H1 (cell line): ENCODE results near the gene LDLRAD3. TPM values are rescaled to one million over a fixed set of nuclear protein-coding genes. Genes with fewer than 3 reads are reported as not detected.

ENCODE experiments used
- CTCF ChIA-PET: fragments of 300-600 bp; sonication (Branson Sonifier 250); formaldehyde crosslinking; loops from one replicate; lab custom pipeline; 2021; ENCODE audit not compliant: partially characterized antibody; lab: Charles Lee
- POLR2A ChIA-PET: fragments of 300-600 bp; sonication (Branson Sonifier 250); formaldehyde crosslinking; loops from one replicate; lab custom pipeline; 2021; ENCODE audit warnings: inconsistent platforms; ENCODE audit not compliant: partially characterized antibody; lab: Charles Lee
- DNase-seq, 2 experiments: peaks; one replicate each; pipeline versions ENCODE4 v3.0.0 to v3.0.0-alpha.2; 2010 to 2022; ENCODE audit warnings: low spot score in 2 of 2, low read depth in 1 of 2, mixed read lengths in 1 of 2
- FAIRE-seq: peaks from 2 replicates; lab custom pipeline; 2011; peaks lifted over from hg19 to GRCh38; lab: Jason Lieb, UNC
- H2AFZ ChIP-seq: 2 replicates; pipeline ENCODE4 v1.8.1; 2012; ENCODE audit warnings: low read length, inconsistent platforms
- H2AK5ac ChIP-seq: 2 replicates; pipeline ENCODE4 v1.6.1; 2013; ENCODE audit warnings: low read depth, low read length
- H2BK120ac ChIP-seq: replicated peaks from 2 replicates; pipeline ENCODE3; 2013; ENCODE audit warnings: low read depth, low read length, inconsistent platforms
- H2BK12ac ChIP-seq: 2 replicates; pipeline ENCODE4 v1.6.1; 2013; ENCODE audit warnings: low read depth, low read length
- H2BK15ac ChIP-seq: 2 replicates; pipeline ENCODE4 v1.6.1; 2013; ENCODE audit warnings: low read length
- H2BK20ac ChIP-seq: 2 replicates; pipeline ENCODE4 v1.6.1; 2013; ENCODE audit warnings: low read length
- H2BK5ac ChIP-seq: 2 replicates; pipeline ENCODE4 v1.6.1; 2013; ENCODE audit warnings: low read depth, low read length
- H3K14ac ChIP-seq: 2 replicates; pipeline ENCODE4 v1.6.1; 2013; ENCODE audit warnings: inconsistent platforms; ENCODE audit not compliant: insufficient read length
- H3K18ac ChIP-seq: 2 replicates; pipeline ENCODE4 v1.6.1; 2013; ENCODE audit warnings: low read length; ENCODE audit errors: extremely low read depth
- H3K23ac ChIP-seq: 2 replicates; pipeline ENCODE4 v1.6.1; 2013; ENCODE audit warnings: inconsistent platforms; ENCODE audit not compliant: insufficient read length
- H3K23me2 ChIP-seq: 2 replicates; pipeline ENCODE4 v1.6.1; 2013; ENCODE audit warnings: low read depth, low read length
- H3K27ac ChIP-seq: 2 replicates; pipeline ENCODE4 v1.6.1; 2011; ENCODE audit warnings: low read depth, low read length, inconsistent platforms
- H3K27me3 ChIP-seq, 4 experiments: replicated peaks in 1 of 4; 1 replicate in 1 of 4; 2 replicates in 3 of 4; pipeline versions ENCODE4 v1.6.1 to v1.8.1; 2011 to 2013; ENCODE audit warnings: low read length in 3 of 4, mild to moderate bottlenecking in 3 of 4, inconsistent platforms in 2 of 4, mixed read lengths in 2 of 4, moderate library complexity in 1 of 4; ENCODE audit not compliant: control insufficient read depth in 3 of 4, insufficient read depth in 3 of 4; ENCODE audit errors: extremely low read depth in 1 of 4
- H3K36me3 ChIP-seq, 4 experiments: 2 replicates each; pipeline versions ENCODE4 v1.6.1 to v1.8.1; 2011 to 2013; ENCODE audit warnings: mild to moderate bottlenecking in 4 of 4, low read length in 3 of 4, moderate library complexity in 2 of 4, control low read depth in 1 of 4, inconsistent platforms in 1 of 4; ENCODE audit not compliant: insufficient read depth in 4 of 4, control insufficient read depth in 2 of 4
- H3K4ac ChIP-seq: replicated peaks from 2 replicates; pipeline ENCODE3; 2013; ENCODE audit warnings: low read length, low read depth, mixed read lengths, inconsistent platforms; ENCODE audit not compliant: insufficient read length
- H3K4me1 ChIP-seq, 4 experiments: replicated peaks in 1 of 4; 1 replicate in 1 of 4; 2 replicates in 3 of 4; pipeline versions ENCODE4 v1.6.1 to v1.8.1; 2011 to 2013; ENCODE audit warnings: low read length in 3 of 4, inconsistent platforms in 2 of 4, mixed read lengths in 1 of 4; ENCODE audit not compliant: insufficient read depth in 4 of 4, control insufficient read depth in 3 of 4
- H3K4me2 ChIP-seq, 2 experiments: 2 replicates each; pipeline versions ENCODE4 v1.6.1 to v1.8.1; 2011 to 2013; ENCODE audit warnings: low read depth in 2 of 2, low read length in 2 of 2, control low read depth in 1 of 2, inconsistent platforms in 1 of 2, mild to moderate bottlenecking in 1 of 2; ENCODE audit not compliant: insufficient read depth in 1 of 2
- H3K4me3 ChIP-seq, 4 experiments: fragments of 200-600, 300-600 bp in 1 of 4; sonication (generic), shearing (Covaris generic), sonication (Bioruptor Twin) in 1 of 4; 2 replicates each; pipeline versions ENCODE4 v1.5.1 to v1.8.1; 2011 to 2016; ENCODE audit warnings: low read length in 4 of 4, low read depth in 3 of 4, control low read depth in 2 of 4, inconsistent platforms in 2 of 4, mild to moderate bottlenecking in 2 of 4, mixed read lengths in 1 of 4, moderate library complexity in 1 of 4; ENCODE audit not compliant: insufficient read depth in 2 of 4; ENCODE audit errors: extremely low read depth in 1 of 4
- H3K56ac ChIP-seq: replicated peaks from 2 replicates; pipeline ENCODE3; 2013; ENCODE audit warnings: low read depth, mild to moderate bottlenecking, mixed read lengths, low read length, inconsistent platforms; ENCODE audit not compliant: insufficient read length
- H3K79me1 ChIP-seq: 2 replicates; pipeline ENCODE4 v1.6.1; 2013; ENCODE audit warnings: low read depth, low read length, control low read depth
- H3K79me2 ChIP-seq, 2 experiments: 2 replicates each; pipeline versions ENCODE4 v1.6.1 to v1.8.1; 2012 to 2013; ENCODE audit warnings: low read length in 2 of 2, mild to moderate bottlenecking in 2 of 2, inconsistent platforms in 1 of 2; ENCODE audit not compliant: insufficient read depth in 2 of 2, control insufficient read depth in 1 of 2
- H3K9ac ChIP-seq, 4 experiments: replicated peaks in 1 of 4; 1 replicate in 1 of 4; 2 replicates in 3 of 4; pipeline versions ENCODE4 v1.6.1 to v1.8.1; 2011 to 2013; ENCODE audit warnings: low read depth in 3 of 4, low read length in 3 of 4, control low read depth in 2 of 4, mild to moderate bottlenecking in 2 of 4, moderate library complexity in 2 of 4, inconsistent platforms in 1 of 4; ENCODE audit errors: extremely low read depth in 1 of 4
- H3K9me3 ChIP-seq, 2 experiments: 2 replicates each; pipeline versions ENCODE4 v1.6.1 to v1.8.1; 2012 to 2013; ENCODE audit warnings: mild to moderate bottlenecking in 2 of 2, moderate library complexity in 2 of 2, control low read depth in 1 of 2, inconsistent platforms in 1 of 2, low read depth in 1 of 2, low read length in 1 of 2, mixed read lengths in 1 of 2; ENCODE audit not compliant: insufficient read depth in 2 of 2
- H4K20me1 ChIP-seq, 2 experiments: replicated peaks in 1 of 2; 2 replicates each; pipeline versions ENCODE3 to v1.8.1; 2011 to 2013; ENCODE audit warnings: inconsistent platforms in 2 of 2, low read length in 2 of 2, mild to moderate bottlenecking in 1 of 2; ENCODE audit not compliant: insufficient read depth in 2 of 2, control insufficient read depth in 1 of 2
- H4K5ac ChIP-seq: 2 replicates; pipeline ENCODE4 v1.6.1; 2013; ENCODE audit warnings: low read length, low read depth, mixed read lengths, inconsistent platforms; ENCODE audit not compliant: insufficient read length
- H4K8ac ChIP-seq: 2 replicates; pipeline ENCODE4 v1.8.0; 2013; ENCODE audit warnings: mild to moderate bottlenecking, moderate library complexity, low read length, inconsistent platforms; ENCODE audit not compliant: insufficient read depth; ENCODE audit errors: extremely low read depth
- H4K91ac ChIP-seq: replicated peaks from 2 replicates; pipeline ENCODE3; 2013; ENCODE audit warnings: low read length, mixed read lengths, inconsistent platforms; ENCODE audit not compliant: insufficient read length
- BACH1 ChIP-seq: IDR thresholded peaks from 2 replicates; pipeline ENCODE4 v1.6.1; 2012; ENCODE audit warnings: low read length, improper control_type of control experiment
- EZH2 ChIP-seq: fragments of 200-600 bp; sonication (generic); IDR thresholded peaks from 2 replicates; pipeline ENCODE4 v1.7.1; 2012; ENCODE audit warnings: low read depth, mild to moderate bottlenecking, moderate library complexity, low read length, inconsistent platforms; ENCODE audit not compliant: severe bottlenecking
- KDM4A ChIP-seq: IDR thresholded peaks from one replicate; pipeline ENCODE4 v1.7.1; 2012; ENCODE audit warnings: low read depth, mild to moderate bottlenecking, moderate library complexity, low read length, inconsistent platforms; ENCODE audit not compliant: severe bottlenecking
- RBBP5 ChIP-seq: IDR thresholded peaks from 2 replicates; pipeline ENCODE4 v1.7.1; 2012; ENCODE audit warnings: low read depth, mild to moderate bottlenecking, inconsistent platforms, low read length, moderate library complexity, borderline replicate concordance
- RNF2 ChIP-seq: fragments of 200-900, 300-1000 bp; sonication (generic); IDR thresholded peaks from 2 replicates; pipeline ENCODE4 v1.7.1; 2016; ENCODE audit warnings: borderline replicate concordance, low read depth, mild to moderate bottlenecking, antibody characterized with exemption, low read length; ENCODE audit not compliant: poor library complexity, severe bottlenecking; ENCODE audit errors: missing control alignments
- SP2 ChIP-seq: IDR thresholded peaks from 2 replicates; pipeline ENCODE4 v1.6.1; 2012; ENCODE audit warnings: mild to moderate bottlenecking, low read length, inconsistent platforms
- SUZ12 ChIP-seq: fragments of 200-600 bp; sonication (generic); IDR thresholded peaks from 2 replicates; pipeline ENCODE4 v1.6.1; 2012; ENCODE audit warnings: mild to moderate bottlenecking, inconsistent platforms, low read length, moderate library complexity, mixed read lengths
- ZNF274 ChIP-seq: IDR thresholded peaks from 2 replicates; pipeline ENCODE4 v1.7.0; 2012; ENCODE audit warnings: low read length, borderline replicate concordance; ENCODE audit errors: extremely low read depth
- WGBS, 2 experiments: shearing (Covaris generic) in 1 of 2; methylation state at CpG; one replicate each; pipeline versions ENCODE4 v1.1.6 to v1.1.7; 2013 to 2015; ENCODE audit warnings: low lambda C conversion rate in 2 of 2, mixed read lengths in 2 of 2, inconsistent platforms in 1 of 2, low coverage in 1 of 2, missing lambda C conversion rate in 1 of 2; ENCODE audit not compliant: insufficient replicate concordance in 2 of 2, insufficient coverage in 1 of 2, insufficient read length in 1 of 2; ENCODE audit errors: extremely low coverage in 1 of 2, missing lambda C conversion rate in 1 of 2; 5-methylcytosine and 5-hydroxymethylcytosine counted together
- polyA plus RNA-seq, 7 experiments: library from polyadenylated mRNA; depleted of rRNA in 3 of 7; stranded (reverse) in 5 of 7; unstranded in 2 of 7; fragments of >200 nt in 5 of 7; fragments of 200-250 nt in 2 of 7; gene quantifications; 1 replicate in 5 of 7; 2 replicates in 1 of 7; 4 replicates in 1 of 7; pipeline versions ENCODE4 v1.2.1 to v1.2.3, GENCODE V29; 2011 to 2013; ENCODE audit warnings: missing spikeins in 2 of 7, mixed read lengths in 2 of 7
- total RNA-seq: library from RNA; stranded (reverse); fragmentation: NEBNext Ultra II Directional; extraction: Animal tissue kit (Norgen Biotek cat#: 25700); gene quantifications from 2 replicates; pipeline ENCODE4 v1.2.1, GENCODE V29; 2021
- TF ChIP-seq, protein P1 (sequence below): IDR thresholded peaks from 2 replicates; pipeline ENCODE4 v1.6.1; 2011; ENCODE audit warnings: low read length, improper control_type of control experiment

LDLRAD3 gene
- total and polyA plus RNA-seq, 2 of the 8 experiments (the other 6 are each of a cell fraction or from before 2014, with no cell fraction given), result 18.6 to 22.8 TPM

DNA sequence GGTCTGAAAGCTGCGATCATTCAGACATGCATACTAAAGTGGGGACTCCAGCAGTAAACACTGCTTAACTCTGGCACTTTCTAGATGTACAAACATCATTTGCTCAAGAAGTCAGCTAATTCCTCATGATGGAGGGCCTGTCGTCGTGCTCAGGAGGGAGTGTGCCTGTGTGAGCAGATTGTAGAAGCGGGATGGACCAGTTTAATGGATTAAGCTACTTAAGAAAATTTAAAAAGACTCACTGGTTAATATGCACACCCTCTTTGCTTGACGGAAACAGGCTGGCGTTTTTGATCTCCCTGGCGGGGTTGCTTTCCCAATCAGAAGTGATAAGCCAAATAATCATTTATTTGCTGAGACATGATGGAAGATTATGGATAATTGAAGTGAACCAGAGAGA, 79.0 kb downstream of the LDLRAD3 start:
- H4K20me1 ChIP-seq, result peaks cover 0 to 2% of the 10 kb centered on the region in 2 experiments
- CTCF ChIA-PET, result interaction anchor here (0.9 to 3.8 kb wide), 9 partner anchors 9 to 201 kb away, joined by 3 to 17 read pairs (median 7); no protein-coding TSS in a partner anchor
- TF ChIP-seq ZNF274 (no peak), RBBP5 (no peak), RNF2 (no peak), SUZ12 (no peak), EZH2 (no peak), KDM4A (no peak), BACH1 (no peak), SP2 (no peak)
- TF ChIP-seq, protein P1, sequence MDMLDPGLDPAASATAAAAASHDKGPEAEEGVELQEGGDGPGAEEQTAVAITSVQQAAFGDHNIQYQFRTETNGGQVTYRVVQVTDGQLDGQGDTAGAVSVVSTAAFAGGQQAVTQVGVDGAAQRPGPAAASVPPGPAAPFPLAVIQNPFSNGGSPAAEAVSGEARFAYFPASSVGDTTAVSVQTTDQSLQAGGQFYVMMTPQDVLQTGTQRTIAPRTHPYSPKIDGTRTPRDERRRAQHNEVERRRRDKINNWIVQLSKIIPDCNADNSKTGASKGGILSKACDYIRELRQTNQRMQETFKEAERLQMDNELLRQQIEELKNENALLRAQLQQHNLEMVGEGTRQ, result no peak

More for the DNA sequence above, 79.0 kb downstream of the LDLRAD3 start:
- Histone ChIP-seq H2BK20ac (no peak overlapping the region), H3K4me1 (peaks cover 3 to 13% (median 9%) of the 10 kb centered on the region in 4 experiments), H2BK15ac (no peak overlapping the region), H3K27me3 (no peaks in the 10 kb centered on the region), H3K18ac (no peak overlapping the region), H3K9ac (no peak overlapping the region), H3K36me3 (no peaks in the 10 kb centered on the region), H3K79me1 (peaks cover 5% of the 10 kb centered on the region; the same call in 1 of the 2 replicates), H3K56ac (no peak overlapping the region), H3K27ac (no peak overlapping the region), H3K9me3 (no peaks in the 10 kb centered on the region), H2BK5ac (no peak overlapping the region), H3K4ac (no peak overlapping the region), H4K91ac (no peak overlapping the region), H3K14ac (no peak overlapping the region), H3K4me2 (no peak overlapping the region), H3K23me2 (no peaks in the 10 kb centered on the region; the same call in 1 of the 2 replicates), H2AK5ac (no peak overlapping the region), H3K4me3 (no peak overlapping the region), H3K23ac (no peak overlapping the region), H2BK12ac (no peak overlapping the region), H4K8ac (no peak overlapping the region), H4K5ac (no peak overlapping the region), H3K79me2 (peaks cover 0 to 62% of the 10 kb centered on the region in 2 experiments; a peak in 3 of 4 replicates), H2AFZ (no peak overlapping the region), H2BK120ac (no peak overlapping the region)
- POLR2A ChIA-PET, result interaction anchor here (0.9 to 1.1 kb wide), 3 partner anchors 9 to 13 kb away, joined by 3 read pairs; no protein-coding TSS in a partner anchor
- FAIRE-seq (no peak), DNase-seq (no peak)
- 85% methylated on average over 7 of the region's 7 CpGs; no CpG with 5 or more reads in 1 of the 2 experiments for WGBS, 2 experiments
